Suprapubic skin (tissue), 4 donors: Measurements from ENCODE around the gene RNGTT. TPM values are rescaled to one million over a fixed set of nuclear protein-coding genes. Genes with fewer than 3 reads are reported as not detected.

Source experiments
- DNase-seq, 2 donors: peaks; one replicate each; pipeline ENCODE4 v3.0.0-alpha.2; 2019; ENCODE audit warnings: low spot score in 2 of 2
- H3K27ac ChIP-seq: fragments of 200-600 bp; sonication (generic); one replicate; pipeline ENCODE4 v1.5.1; 2019
- H3K27me3 ChIP-seq: fragments of 200-600 bp; sonication (generic); one replicate; pipeline ENCODE4 v1.5.1; 2019
- H3K36me3 ChIP-seq: fragments of 200-600 bp; sonication (generic); one replicate; pipeline ENCODE4 v1.5.1; 2019
- H3K4me1 ChIP-seq: fragments of 200-600 bp; sonication (generic); one replicate; pipeline ENCODE4 v1.5.1; 2019
- H3K4me3 ChIP-seq: fragments of 200-600 bp; sonication (generic); one replicate; pipeline ENCODE4 v1.5.1; 2019; ENCODE audit warnings: mild to moderate bottlenecking
- H3K9me3 ChIP-seq: fragments of 200-600 bp; sonication (generic); one replicate; pipeline ENCODE4 v1.5.1; 2019
- EP300 ChIP-seq: sonication (generic); formaldehyde crosslinking; IDR thresholded peaks from one replicate; pipeline ENCODE4 v1.6.1; 2017; ENCODE audit warnings: antibody characterized with exemption
- POLR2A ChIP-seq, 2 donors: fragments of 450-650 bp; IDR thresholded peaks; one replicate each; pipeline ENCODE4 v1.6.1; 2017; ENCODE audit warnings: antibody characterized with exemption in 2 of 2, mild to moderate bottlenecking in 2 of 2, moderate library complexity in 2 of 2
- POLR2AphosphoS5 ChIP-seq, 3 donors: sonication (generic); formaldehyde crosslinking; IDR thresholded peaks; one replicate each; pipeline ENCODE4 v1.6.1; 2017; ENCODE audit warnings: antibody characterized with exemption in 3 of 3
- WGBS: methylation state at CpG from one replicate; pipeline ENCODE4 v1.1.5; 2018; 5-methylcytosine and 5-hydroxymethylcytosine counted together
- total RNA-seq, 4 donors: library from RNA; depleted of rRNA; stranded (reverse); fragments of >200 nt; gene quantifications; one replicate each; pipeline ENCODE4 v1.1.0, GENCODE V29; 2016
- TF ChIP-seq, protein P1 (sequence below), 2 donors: fragments of 200-600 bp in 1 of 2; fragments of 450-650 bp in 1 of 2; sonication (generic) in 1 of 2; IDR thresholded peaks; one replicate each; pipeline ENCODE4 v1.5.1; 2016 to 2019; ENCODE audit warnings: antibody characterized with exemption in 2 of 2, mild to moderate bottlenecking in 1 of 2, moderate library complexity in 1 of 2

Gene RNGTT
- total RNA-seq, 4 donors from 2014 or later, result 8.6 to 13.6 (median 11.6) TPM

DNA sequence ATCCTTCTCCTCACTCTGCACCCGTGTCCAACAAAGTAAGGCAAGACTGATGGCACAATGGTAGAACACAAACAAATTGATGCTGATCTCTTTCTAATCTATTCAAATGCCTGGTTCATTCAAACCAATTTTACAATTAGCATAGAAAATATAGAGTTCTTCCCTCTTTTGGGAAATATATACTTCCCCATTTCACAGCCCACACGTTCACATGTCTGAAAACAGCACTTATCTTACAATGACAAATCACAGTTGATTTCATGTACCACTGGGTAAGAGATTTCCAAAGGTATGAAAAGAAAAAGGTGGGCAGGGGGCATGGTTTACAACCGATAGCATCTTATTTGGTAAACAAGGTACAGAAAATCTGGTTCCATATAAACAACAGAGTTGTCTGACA lies 137.6 kb downstream of the RNGTT start:
- Histone ChIP-seq H3K27me3 (no peaks in the 10 kb centered on the region), H3K9me3 (no peaks in the 10 kb centered on the region), H3K4me3 (no peak overlapping the region), H3K36me3 (peaks cover 11% of the 10 kb centered on the region), H3K27ac (no peak overlapping the region), H3K4me1 (no peaks in the 10 kb centered on the region)
- WGBS, result 92% methylated on average over 3 of the region's 3 CpGs
- DNase-seq, result no peak
- TF ChIP-seq POLR2A (IDR thresholded peaks at IDR 0.05), result no peak
- TF ChIP-seq EP300, result no peak
- no peak for TF ChIP-seq POLR2AphosphoS5 (IDR thresholded peaks at IDR 0.05)
- TF ChIP-seq, protein P1, sequence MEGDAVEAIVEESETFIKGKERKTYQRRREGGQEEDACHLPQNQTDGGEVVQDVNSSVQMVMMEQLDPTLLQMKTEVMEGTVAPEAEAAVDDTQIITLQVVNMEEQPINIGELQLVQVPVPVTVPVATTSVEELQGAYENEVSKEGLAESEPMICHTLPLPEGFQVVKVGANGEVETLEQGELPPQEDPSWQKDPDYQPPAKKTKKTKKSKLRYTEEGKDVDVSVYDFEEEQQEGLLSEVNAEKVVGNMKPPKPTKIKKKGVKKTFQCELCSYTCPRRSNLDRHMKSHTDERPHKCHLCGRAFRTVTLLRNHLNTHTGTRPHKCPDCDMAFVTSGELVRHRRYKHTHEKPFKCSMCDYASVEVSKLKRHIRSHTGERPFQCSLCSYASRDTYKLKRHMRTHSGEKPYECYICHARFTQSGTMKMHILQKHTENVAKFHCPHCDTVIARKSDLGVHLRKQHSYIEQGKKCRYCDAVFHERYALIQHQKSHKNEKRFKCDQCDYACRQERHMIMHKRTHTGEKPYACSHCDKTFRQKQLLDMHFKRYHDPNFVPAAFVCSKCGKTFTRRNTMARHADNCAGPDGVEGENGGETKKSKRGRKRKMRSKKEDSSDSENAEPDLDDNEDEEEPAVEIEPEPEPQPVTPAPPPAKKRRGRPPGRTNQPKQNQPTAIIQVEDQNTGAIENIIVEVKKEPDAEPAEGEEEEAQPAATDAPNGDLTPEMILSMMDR (IDR thresholded peaks at IDR 0.05), result no peak

DNA sequence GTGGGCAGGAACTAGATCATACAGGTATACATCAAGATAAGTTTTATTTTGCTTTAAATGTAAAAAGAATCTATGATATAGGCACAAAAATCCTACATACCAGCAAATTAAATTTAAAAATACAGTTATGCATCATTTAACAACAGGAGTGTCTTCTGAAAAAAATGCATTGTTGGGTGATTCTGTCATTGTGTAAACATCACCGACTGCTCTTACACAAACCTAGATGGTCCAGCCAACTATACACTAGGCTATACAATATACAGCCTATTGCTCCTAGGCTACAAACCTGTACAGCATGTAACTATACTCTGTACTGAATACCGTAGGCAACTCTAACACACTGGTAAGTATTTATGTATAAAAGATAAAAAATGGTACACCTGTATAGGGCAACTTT lies 139.4 kb downstream of the RNGTT start:
- no peaks in the 10 kb centered on the region for H3K9me3 ChIP-seq
- H3K27ac ChIP-seq, result no peak overlapping the region
- H3K27me3 ChIP-seq, result no peaks in the 10 kb centered on the region
- H3K36me3 ChIP-seq, result peaks cover 11% of the 10 kb centered on the region
- DNase-seq, result no peak
- H3K4me1 ChIP-seq, result no peaks in the 10 kb centered on the region
- 76% methylated on average over 2 of the region's 2 CpGs for WGBS
- TF ChIP-seq POLR2AphosphoS5 (IDR thresholded peaks at IDR 0.05) (no peak), EP300 (no peak), POLR2A (IDR thresholded peaks at IDR 0.05) (no peak)
- TF ChIP-seq, protein P1 (IDR thresholded peaks at IDR 0.05), result no peak
- no peak overlapping the region for H3K4me3 ChIP-seq

DNA sequence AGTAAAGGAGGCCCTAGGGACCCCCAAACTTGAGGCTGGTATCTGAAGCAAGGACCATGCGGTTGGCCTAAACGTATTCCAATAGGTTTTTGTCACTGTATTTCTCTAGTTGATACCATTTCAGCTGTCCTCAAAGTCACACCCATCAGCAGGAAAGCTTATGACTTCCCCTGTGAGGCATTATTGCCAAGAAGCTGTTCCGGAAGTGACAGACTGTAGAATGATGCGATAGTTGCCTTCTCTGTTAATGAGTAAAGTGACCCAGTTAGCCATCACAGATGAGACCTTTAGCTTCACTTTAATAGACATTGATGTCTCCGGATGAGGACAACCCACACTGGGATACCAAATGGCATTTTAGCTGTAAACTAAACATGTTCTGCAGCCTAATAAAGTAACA lies 147.9 kb downstream of the RNGTT start:
- Histone ChIP-seq H3K36me3 (no peaks in the 10 kb centered on the region), H3K9me3 (no peaks in the 10 kb centered on the region), H3K4me1 (no peaks in the 10 kb centered on the region), H3K27ac (no peak overlapping the region), H3K27me3 (no peaks in the 10 kb centered on the region), H3K4me3 (no peak overlapping the region)
- TF ChIP-seq EP300 (no peak), POLR2A (IDR thresholded peaks at IDR 0.05) (no peak)
- WGBS, result 88% methylated on average over 5 of the region's 5 CpGs
- DNase-seq, result no peak

DNA sequence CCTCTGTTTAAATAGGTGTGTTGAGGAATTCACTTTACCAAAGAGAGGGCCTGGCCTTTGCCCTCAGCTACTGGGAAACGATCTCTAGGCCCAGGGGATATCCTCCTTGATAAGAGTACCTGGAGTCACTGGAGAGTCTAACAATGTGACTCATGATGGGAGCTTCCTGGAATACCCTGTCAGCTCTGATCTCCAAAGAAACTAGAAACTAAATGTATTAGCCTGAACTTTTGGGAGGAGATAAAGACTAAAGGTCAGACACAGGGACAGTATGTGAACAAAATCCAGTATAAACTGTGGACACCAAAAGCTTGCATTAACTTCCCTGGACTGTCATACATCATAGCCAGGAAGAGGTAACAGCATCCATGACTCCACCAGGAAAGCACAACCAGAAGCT lies 148.5 kb downstream of the RNGTT start:
- Histone ChIP-seq H3K4me1 (no peaks in the 10 kb centered on the region), H3K36me3 (no peaks in the 10 kb centered on the region), H3K9me3 (no peaks in the 10 kb centered on the region), H3K27me3 (no peaks in the 10 kb centered on the region), H3K27ac (no peak overlapping the region), H3K4me3 (no peak overlapping the region)
- no peak for DNase-seq
- WGBS, result 76% methylated on average over 1 of the region's 1 CpG
- no peak for TF ChIP-seq POLR2AphosphoS5 (IDR thresholded peaks at IDR 0.05)
- TF ChIP-seq, protein P1 (IDR thresholded peaks at IDR 0.05), result no peak
- TF ChIP-seq POLR2A (IDR thresholded peaks at IDR 0.05), result no peak
- no peak for TF ChIP-seq EP300

DNA sequence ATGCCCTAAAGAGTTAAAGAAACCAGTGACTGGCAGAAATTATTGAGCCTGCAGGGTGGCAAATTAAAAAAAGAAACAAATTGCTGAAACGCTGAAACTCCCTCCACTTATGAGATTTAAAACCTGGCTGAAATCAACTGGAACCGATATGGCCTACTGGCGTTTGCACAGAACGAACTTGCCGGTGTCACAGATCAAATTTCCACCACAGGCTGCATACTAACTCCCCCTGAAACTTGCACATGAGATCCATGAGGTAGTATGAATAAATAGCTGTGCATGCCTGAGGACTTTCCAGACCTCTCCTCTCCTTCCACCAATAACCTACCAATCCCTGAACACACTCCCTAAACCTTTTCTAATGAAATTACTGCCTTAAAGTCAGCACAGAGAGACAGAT lies 150.4 kb downstream of the RNGTT start:
- no peaks in the 10 kb centered on the region for H3K4me1 ChIP-seq
- no peak for DNase-seq
- H3K27me3 ChIP-seq, result no peaks in the 10 kb centered on the region
- no peak overlapping the region for H3K27ac ChIP-seq
- 58% methylated on average over 5 of the region's 5 CpGs for WGBS
- H3K9me3 ChIP-seq, result no peaks in the 10 kb centered on the region
- no peaks in the 10 kb centered on the region for H3K36me3 ChIP-seq
- no peak overlapping the region for H3K4me3 ChIP-seq
- TF ChIP-seq EP300 (no peak), POLR2A (IDR thresholded peaks at IDR 0.05) (no peak), POLR2AphosphoS5 (IDR thresholded peaks at IDR 0.05) (no peak)
- TF ChIP-seq, protein P1 (IDR thresholded peaks at IDR 0.05), result no peak

DNA sequence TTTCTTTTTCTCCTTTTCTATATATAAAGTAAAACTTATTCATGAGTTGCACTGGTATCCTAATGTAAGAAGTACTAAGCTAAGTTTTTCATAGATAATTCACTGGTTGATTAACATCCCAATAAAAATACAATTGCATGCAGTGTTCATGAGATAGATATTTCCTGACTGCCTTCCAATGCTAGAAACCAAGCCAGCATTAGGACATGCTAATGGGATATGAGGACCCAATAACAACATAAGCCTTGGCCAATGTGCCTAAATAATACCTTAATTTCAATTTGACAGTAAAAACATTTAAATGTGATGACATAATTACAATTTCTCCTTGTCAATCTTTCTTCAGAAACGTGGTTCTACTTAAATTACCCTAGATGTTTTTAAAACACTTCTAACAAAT lies 152.7 kb downstream of the RNGTT start:
- Histone ChIP-seq H3K4me3 (no peak overlapping the region), H3K27me3 (no peaks in the 10 kb centered on the region), H3K27ac (no peak overlapping the region), H3K36me3 (peaks cover 2% of the 10 kb centered on the region), H3K4me1 (no peaks in the 10 kb centered on the region), H3K9me3 (no peaks in the 10 kb centered on the region)
- WGBS, result 40% methylated on average over 1 of the region's 1 CpG
- TF ChIP-seq EP300 (no peak), POLR2A (IDR thresholded peaks at IDR 0.05) (no peak)
- no peak for DNase-seq
